ENCODE measurements around the gene KCNJ15. TPM values are rescaled to one million over a fixed set of nuclear protein-coding genes. Genes with fewer than 3 reads are reported as not detected.

Gene KCNJ15
- total and polyA plus RNA-seq, 10 of the 15 experiments (the other 5 are each of a cell fraction or from before 2014, with no cell fraction given) = 0.05 to 2.7 (median 0.33) TPM; not detected in 6

GRCh38 chr21:38268864-38269575, 12.2 kb downstream of the KCNJ15 start (continued):
- no peak for TF ChIP-seq NKRF (conservative IDR thresholded peaks at IDR 0.05)
- TF ChIP-seq MYB (IDR thresholded peaks at IDR 0.05; ENCODE audit: borderline replicate concordance, low read depth, low read length) = no peak
- no peak for TF ChIP-seq IKZF1 (conservative IDR thresholded peaks at IDR 0.05)
- TF ChIP-seq, protein P1, sequence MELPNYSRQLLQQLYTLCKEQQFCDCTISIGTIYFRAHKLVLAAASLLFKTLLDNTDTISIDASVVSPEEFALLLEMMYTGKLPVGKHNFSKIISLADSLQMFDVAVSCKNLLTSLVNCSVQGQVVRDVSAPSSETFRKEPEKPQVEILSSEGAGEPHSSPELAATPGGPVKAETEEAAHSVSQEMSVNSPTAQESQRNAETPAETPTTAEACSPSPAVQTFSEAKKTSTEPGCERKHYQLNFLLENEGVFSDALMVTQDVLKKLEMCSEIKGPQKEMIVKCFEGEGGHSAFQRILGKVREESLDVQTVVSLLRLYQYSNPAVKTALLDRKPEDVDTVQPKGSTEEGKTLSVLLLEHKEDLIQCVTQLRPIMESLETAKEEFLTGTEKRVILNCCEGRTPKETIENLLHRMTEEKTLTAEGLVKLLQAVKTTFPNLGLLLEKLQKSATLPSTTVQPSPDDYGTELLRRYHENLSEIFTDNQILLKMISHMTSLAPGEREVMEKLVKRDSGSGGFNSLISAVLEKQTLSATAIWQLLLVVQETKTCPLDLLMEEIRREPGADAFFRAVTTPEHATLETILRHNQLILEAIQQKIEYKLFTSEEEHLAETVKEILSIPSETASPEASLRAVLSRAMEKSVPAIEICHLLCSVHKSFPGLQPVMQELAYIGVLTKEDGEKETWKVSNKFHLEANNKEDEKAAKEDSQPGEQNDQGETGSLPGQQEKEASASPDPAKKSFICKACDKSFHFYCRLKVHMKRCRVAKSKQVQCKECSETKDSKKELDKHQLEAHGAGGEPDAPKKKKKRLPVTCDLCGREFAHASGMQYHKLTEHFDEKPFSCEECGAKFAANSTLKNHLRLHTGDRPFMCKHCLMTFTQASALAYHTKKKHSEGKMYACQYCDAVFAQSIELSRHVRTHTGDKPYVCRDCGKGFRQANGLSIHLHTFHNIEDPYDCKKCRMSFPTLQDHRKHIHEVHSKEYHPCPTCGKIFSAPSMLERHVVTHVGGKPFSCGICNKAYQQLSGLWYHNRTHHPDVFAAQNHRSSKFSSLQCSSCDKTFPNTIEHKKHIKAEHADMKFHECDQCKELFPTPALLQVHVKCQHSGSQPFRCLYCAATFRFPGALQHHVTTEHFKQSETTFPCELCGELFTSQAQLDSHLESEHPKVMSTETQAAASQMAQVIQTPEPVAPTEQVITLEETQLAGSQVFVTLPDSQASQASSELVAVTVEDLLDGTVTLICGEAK (IDR thresholded peaks at IDR 0.05; ENCODE audit: borderline replicate concordance) = peak; percentile 10
- TF ChIP-seq, protein P2, sequence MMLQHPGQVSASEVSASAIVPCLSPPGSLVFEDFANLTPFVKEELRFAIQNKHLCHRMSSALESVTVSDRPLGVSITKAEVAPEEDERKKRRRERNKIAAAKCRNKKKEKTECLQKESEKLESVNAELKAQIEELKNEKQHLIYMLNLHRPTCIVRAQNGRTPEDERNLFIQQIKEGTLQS (IDR thresholded peaks at IDR 0.05; ENCODE audit: borderline replicate concordance, extremely low read depth, low read depth, low read length) = no peak

Data from GM12878 (cell line).